Prostate gland (tissue), 2 donors: ENCODE data around the gene BCAN.

Source experiments
- POLR2A ChIP-seq: fragments of 450-650 bp; IDR thresholded peaks from one replicate; pipeline ENCODE4 v1.6.1; 2016; ENCODE audit warnings: antibody characterized with exemption, mild to moderate bottlenecking
- POLR2AphosphoS5 ChIP-seq: sonication (generic); formaldehyde crosslinking; IDR thresholded peaks from one replicate; pipeline ENCODE4 v1.6.1; 2017; ENCODE audit warnings: antibody characterized with exemption
- TF ChIP-seq, protein P1 (sequence below), 4 experiments: fragments of 200-600 bp in 2 of 4; fragments of 450-650 bp in 2 of 4; sonication (generic) in 2 of 4; IDR thresholded peaks; 1 replicate in 3 of 4; 2 replicates in 1 of 4; pipeline ENCODE4 v1.5.1; 2016 to 2019; ENCODE audit warnings: antibody characterized with exemption in 4 of 4, mild to moderate bottlenecking in 2 of 4, moderate library complexity in 2 of 4

DNA sequence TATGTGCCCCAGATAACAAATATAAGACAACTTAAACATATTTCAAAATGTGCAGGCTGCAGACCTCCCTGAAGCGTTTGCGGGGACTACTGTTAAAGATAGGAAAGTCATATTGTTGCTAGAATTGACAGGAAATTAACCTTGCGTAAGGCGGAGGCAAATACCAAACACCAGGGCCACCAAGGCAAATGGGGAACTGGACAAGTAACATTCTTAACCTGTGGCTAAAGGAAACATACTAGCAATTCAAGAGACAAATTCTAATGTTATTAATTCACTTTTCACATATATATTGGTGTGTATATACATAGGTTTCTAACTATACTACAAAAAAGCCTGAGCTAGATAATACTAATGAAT is 15.9 kb upstream of the BCAN start:
- TF ChIP-seq, protein P1, sequence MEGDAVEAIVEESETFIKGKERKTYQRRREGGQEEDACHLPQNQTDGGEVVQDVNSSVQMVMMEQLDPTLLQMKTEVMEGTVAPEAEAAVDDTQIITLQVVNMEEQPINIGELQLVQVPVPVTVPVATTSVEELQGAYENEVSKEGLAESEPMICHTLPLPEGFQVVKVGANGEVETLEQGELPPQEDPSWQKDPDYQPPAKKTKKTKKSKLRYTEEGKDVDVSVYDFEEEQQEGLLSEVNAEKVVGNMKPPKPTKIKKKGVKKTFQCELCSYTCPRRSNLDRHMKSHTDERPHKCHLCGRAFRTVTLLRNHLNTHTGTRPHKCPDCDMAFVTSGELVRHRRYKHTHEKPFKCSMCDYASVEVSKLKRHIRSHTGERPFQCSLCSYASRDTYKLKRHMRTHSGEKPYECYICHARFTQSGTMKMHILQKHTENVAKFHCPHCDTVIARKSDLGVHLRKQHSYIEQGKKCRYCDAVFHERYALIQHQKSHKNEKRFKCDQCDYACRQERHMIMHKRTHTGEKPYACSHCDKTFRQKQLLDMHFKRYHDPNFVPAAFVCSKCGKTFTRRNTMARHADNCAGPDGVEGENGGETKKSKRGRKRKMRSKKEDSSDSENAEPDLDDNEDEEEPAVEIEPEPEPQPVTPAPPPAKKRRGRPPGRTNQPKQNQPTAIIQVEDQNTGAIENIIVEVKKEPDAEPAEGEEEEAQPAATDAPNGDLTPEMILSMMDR (IDR thresholded peaks at IDR 0.05), result peak in 1 of 4 experiments; percentile 7
- TF ChIP-seq POLR2AphosphoS5 (no peak), POLR2A (no peak)
